Tibial artery (tissue), 4 donors: ENCODE results near the gene PHF21A.

Source experiments
- DNase-seq, 2 donors: peaks; one replicate each; pipeline ENCODE4 v3.0.0-alpha.2; 2019
- H3K27ac ChIP-seq, 2 donors: fragments of 200-600 bp; sonication (generic) in 1 of 2; 1 replicate in 1 of 2; 2 replicates in 1 of 2; pipeline ENCODE4 v1.5.1; 2018 to 2019; ENCODE audit warnings: mild to moderate bottlenecking in 1 of 2
- H3K27me3 ChIP-seq, 2 donors: fragments of 200-600 bp; sonication (generic) in 1 of 2; one replicate each; pipeline versions ENCODE4 v1.5.1 to v1.6.0; 2016 to 2019
- H3K36me3 ChIP-seq, 3 donors: fragments of 200-600 bp; sonication (generic) in 2 of 3; one replicate each; pipeline ENCODE4 v1.5.1; 2016 to 2019; ENCODE audit warnings: mild to moderate bottlenecking in 2 of 3
- H3K4me1 ChIP-seq, 4 donors: fragments of 200-600 bp; sonication (generic) in 2 of 4; 1 replicate in 3 of 4; 2 replicates in 1 of 4; pipeline ENCODE4 v1.5.1; 2016 to 2019
- H3K4me3 ChIP-seq, 2 donors: fragments of 200-600 bp; sonication (generic) in 1 of 2; 1 replicate in 1 of 2; 2 replicates in 1 of 2; pipeline ENCODE4 v1.5.1; 2018 to 2019; ENCODE audit warnings: mild to moderate bottlenecking in 2 of 2
- H3K9me3 ChIP-seq, 3 donors: fragments of 200-600 bp; sonication (generic) in 1 of 3; one replicate each; pipeline ENCODE4 v1.5.1; 2016 to 2019
- intact Hi-C: fragments of 100-400 bp; cut with DNase I; formaldehyde crosslinking; loops from one replicate; pipeline ENCODE4 v1.15.0; 2023; ENCODE audit warnings: low total_unique reads
- TF ChIP-seq, protein P1 (sequence below), 2 experiments: fragments of 200-600 bp in 1 of 2; fragments of 450-650 bp in 1 of 2; IDR thresholded peaks; one replicate each; pipeline ENCODE4 v1.5.1; 2017 to 2019; ENCODE audit warnings: antibody characterized with exemption in 2 of 2, mild to moderate bottlenecking in 1 of 2, moderate library complexity in 1 of 2

The PHF21A gene

GRCh38 chr11:45896422-45896984 lies 224.8 kb downstream of the PHF21A start:
- H3K4me1 ChIP-seq = peaks cover 0 to 21% (median 21%) of the 10 kb centered on the region in 4 donors
- no peaks in the 10 kb centered on the region for H3K36me3 ChIP-seq
- intact Hi-C loops = no loop called here
- H3K27ac ChIP-seq = no peak overlapping the region
- H3K27me3 ChIP-seq = peaks cover 0 to 23% of the 10 kb centered on the region in 2 donors
- H3K4me3 ChIP-seq = no peak overlapping the region
- H3K9me3 ChIP-seq = no peaks in the 10 kb centered on the region
- TF ChIP-seq, protein P1, sequence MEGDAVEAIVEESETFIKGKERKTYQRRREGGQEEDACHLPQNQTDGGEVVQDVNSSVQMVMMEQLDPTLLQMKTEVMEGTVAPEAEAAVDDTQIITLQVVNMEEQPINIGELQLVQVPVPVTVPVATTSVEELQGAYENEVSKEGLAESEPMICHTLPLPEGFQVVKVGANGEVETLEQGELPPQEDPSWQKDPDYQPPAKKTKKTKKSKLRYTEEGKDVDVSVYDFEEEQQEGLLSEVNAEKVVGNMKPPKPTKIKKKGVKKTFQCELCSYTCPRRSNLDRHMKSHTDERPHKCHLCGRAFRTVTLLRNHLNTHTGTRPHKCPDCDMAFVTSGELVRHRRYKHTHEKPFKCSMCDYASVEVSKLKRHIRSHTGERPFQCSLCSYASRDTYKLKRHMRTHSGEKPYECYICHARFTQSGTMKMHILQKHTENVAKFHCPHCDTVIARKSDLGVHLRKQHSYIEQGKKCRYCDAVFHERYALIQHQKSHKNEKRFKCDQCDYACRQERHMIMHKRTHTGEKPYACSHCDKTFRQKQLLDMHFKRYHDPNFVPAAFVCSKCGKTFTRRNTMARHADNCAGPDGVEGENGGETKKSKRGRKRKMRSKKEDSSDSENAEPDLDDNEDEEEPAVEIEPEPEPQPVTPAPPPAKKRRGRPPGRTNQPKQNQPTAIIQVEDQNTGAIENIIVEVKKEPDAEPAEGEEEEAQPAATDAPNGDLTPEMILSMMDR (IDR thresholded peaks at IDR 0.05) = no peak
- no peak for DNase-seq

- H3K36me3 ChIP-seq = no peaks in the 10 kb centered on the region
- TF ChIP-seq, protein P1 (IDR thresholded peaks at IDR 0.05) = no peak
- H3K27ac ChIP-seq = no peak overlapping the region
- no peaks in the 10 kb centered on the region for H3K9me3 ChIP-seq
- H3K4me1 ChIP-seq = peaks cover 0 to 16% (median 15%) of the 10 kb centered on the region in 4 donors
- intact Hi-C loops = no loop called here
- no peak overlapping the region for H3K4me3 ChIP-seq
- peaks cover 0 to 23% of the 10 kb centered on the region in 2 donors for H3K27me3 ChIP-seq
- DNase-seq = no peak
These were observed 225.5 kb downstream of the PHF21A start for GRCh38 chr11:45895553-45896259.

GRCh38 chr11:45894555-45895247 lies 226.6 kb downstream of the PHF21A start:
- Histone ChIP-seq H3K36me3 (no peaks in the 10 kb centered on the region), H3K27ac (no peak overlapping the region), H3K9me3 (no peaks in the 10 kb centered on the region), H3K27me3 (peaks cover 0 to 23% of the 10 kb centered on the region in 2 donors), H3K4me1 (peaks cover 0 to 10% (median 9%) of the 10 kb centered on the region in 4 donors), H3K4me3 (no peak overlapping the region)
- DNase-seq = no peak
- intact Hi-C loops = no loop called here
- TF ChIP-seq, protein P1 (IDR thresholded peaks at IDR 0.05) = no peak

- DNase-seq = no peak
- no peaks in the 10 kb centered on the region for H3K36me3 ChIP-seq
- no peak overlapping the region for H3K4me3 ChIP-seq
- TF ChIP-seq, protein P1 (IDR thresholded peaks at IDR 0.05) = no peak
- intact Hi-C loops = no loop called here
- no peak overlapping the region for H3K27ac ChIP-seq
- peaks cover 0 to 23% of the 10 kb centered on the region in 2 donors for H3K27me3 ChIP-seq
- H3K9me3 ChIP-seq = no peaks in the 10 kb centered on the region
- H3K4me1 ChIP-seq = no peaks in the 10 kb centered on the region
These were observed 228.4 kb downstream of the PHF21A start for GRCh38 chr11:45892856-45893255.

DNA sequence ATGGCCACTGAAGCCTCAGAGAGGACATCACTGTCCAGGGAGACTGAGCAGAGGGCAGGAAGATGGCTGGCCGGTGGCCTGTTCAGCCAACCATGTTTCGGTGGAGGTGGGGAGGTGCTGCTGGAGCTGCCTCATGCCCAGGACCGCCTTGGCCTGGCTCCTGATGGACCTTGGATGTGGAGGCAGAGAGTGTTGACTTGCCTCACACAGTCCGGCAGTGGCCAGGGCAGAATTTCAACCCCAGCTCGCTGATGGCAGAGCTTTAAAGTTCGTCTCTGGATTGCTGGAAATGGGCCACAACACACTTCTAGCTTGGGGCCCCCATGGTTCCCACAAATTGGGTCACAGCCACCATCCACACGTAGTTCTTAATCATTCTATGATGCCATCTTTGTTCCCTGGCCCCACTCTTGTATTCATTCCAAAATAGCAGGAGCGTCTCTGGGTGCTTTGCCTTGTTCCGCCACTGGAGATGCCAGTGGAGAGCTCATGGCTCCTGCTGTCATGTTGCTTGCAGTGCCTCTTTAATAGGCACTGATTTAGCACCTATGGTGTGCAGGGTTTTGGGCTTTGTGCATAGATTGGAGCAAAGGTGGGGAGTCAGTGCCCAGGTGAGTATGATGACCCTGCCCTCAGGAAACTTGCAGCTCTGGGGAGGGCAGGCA lies 230.2 kb downstream of the PHF21A start:
- H3K27me3 ChIP-seq = peaks cover 0 to 16% of the 10 kb centered on the region in 2 donors
- intact Hi-C loops = no loop called here
- TF ChIP-seq, protein P1 (IDR thresholded peaks at IDR 0.05) = no peak
- no peak for DNase-seq
- no peak overlapping the region for H3K27ac ChIP-seq
- H3K4me1 ChIP-seq = peaks cover 0 to under 1% (median under 1%) of the 10 kb centered on the region in 4 donors
- H3K9me3 ChIP-seq = no peaks in the 10 kb centered on the region
- no peaks in the 10 kb centered on the region for H3K36me3 ChIP-seq
- no peak overlapping the region for H3K4me3 ChIP-seq
